CD1c-positive myeloid dendritic cell (primary cell): ENCODE measurements around the gene LYRM1.
"Not testable (repeated sequence)": the region's sequence is repeated elsewhere in the genome, so short reads cannot be mapped to it uniquely, and the experiment has no call there.

Experiments used
- DNase-seq: peaks from one replicate; pipeline ENCODE4 v3.0.0-alpha.2; 2016; ENCODE audit errors: extremely low spot score

LYRM1 gene

DNA sequence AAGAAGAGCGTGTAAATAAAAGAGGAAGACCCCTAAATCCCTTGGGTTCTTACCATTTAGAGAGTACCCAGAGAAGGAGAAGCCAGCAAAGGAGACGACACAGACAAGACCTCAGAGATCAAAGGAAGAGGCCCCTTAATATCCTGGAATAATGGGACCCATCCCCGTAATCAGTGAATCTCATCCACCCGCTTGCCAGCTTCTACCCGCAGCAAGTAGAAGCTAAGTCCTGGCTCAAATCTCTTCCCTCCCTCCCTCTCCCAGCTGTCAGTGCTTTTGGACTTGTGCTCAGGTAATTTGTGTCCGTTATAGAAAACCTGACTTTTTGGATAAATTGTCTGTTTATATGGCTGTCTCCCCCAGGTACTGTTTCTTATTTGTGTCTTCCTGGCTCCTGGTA lies 1.9 kb downstream of the LYRM1 start:
- no peak for DNase-seq

DNA sequence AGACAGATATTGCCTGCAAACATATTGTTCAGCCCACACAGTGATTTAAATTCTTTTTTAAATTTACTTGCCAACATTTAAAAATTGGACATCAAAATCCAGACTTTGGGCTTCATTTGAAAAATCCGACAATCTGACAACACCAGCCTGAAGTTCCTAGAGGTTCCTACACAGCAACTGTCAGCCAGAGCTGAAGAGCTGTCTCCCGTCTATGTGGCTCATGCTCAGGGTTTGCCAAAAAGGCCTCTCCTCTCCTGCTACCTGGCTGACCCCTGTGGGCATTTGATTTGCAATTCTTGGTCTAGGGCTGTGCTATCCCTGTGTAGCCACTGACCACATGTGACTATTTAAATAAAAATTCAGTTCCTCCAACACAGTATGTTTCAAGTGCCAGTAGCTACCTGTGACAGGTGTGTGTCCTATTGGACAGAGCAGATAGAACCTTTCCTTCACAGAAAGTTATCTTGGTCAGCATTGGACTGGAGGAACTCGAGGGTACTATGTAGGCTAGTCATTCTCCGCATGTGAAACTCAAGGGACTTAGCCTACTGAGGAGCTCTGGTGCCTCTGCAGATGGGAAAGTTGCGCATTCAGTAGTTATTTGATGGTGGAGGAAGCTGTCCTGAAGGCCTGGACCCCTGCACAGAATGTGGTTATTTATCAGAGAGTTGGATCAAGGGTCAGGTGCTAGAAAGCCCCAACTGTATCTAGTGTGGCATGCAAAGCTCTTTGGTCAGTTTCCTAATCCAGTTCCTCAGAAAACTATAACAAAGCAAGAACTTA lies 2.7 kb downstream of the LYRM1 start:
- DNase-seq = peak; percentile 87

DNA sequence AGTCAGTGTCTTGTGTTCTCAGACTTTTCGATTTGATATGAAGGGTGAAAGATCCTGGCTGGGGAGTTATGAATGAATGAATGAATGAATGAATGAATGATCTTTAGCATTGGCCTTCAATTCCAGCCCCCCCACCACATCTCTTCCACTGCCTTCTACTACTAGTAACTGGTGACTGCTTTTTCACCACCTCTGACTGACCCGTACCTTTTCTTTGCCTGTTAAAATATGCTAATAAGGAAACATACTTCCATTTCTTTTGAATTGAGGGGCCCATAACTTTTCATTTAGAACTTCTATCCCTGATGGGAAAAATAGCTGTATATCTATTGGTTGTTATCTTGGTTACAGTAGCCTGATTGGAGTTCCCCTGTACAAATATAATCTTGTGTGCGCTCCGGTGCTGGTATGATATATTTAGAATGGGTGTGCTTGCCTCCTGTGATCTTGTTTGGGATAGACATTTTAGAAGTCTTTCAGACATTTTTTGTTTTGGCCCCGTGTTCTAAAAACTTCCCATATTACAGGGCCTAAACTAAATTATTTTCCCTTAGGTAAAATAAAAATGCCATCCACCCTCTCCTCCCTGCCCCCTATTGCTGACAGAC lies 3.4 kb downstream of the LYRM1 start:
- no peak for DNase-seq

DNA sequence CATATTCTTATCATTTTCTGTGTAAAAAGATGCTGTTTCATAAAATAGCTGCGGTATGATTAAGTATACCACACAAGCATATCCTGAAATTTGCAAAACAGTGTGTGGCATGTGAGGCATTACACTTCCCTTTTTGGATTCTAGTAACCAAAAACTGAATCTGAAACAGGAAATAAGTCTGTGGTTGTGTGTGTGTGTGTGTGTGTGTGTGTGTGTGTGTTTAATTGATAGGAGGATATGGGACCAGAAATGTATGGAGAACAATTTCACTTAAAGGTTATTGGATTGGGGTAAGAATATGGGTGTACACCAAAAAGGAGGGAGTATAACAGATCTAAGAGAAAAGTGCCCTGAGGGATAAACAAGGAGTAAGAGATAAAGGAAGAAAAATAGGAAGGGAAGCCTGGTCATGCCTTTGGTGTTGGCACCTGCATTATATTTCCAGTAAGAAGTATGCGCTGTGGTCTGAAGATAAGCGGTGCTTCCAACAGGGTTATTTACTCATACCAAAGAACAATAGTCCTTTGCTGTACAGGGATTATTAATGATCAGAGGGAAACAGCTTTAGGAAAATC lies 4.0 kb downstream of the LYRM1 start:
- peak; percentile 92 for DNase-seq

DNA sequence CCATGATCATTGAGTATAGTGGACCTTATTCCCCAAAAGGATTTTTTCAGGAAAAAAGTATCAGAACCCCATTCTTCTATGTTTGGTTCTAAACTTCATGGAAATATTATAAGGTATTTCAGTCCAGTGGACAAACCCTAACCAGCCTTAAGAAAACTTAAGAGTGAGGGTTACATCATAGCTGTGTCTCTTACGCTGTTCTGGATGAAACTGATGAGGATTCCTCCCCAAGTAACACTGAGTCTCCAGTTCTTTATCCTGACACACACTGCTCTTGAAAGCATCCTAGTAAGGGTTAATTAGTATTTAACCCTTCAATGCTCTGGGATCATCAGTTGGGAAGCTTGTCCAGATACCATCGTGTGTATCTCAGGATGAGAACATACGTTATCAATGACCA lies 5.0 kb downstream of the LYRM1 start:
- DNase-seq = no peak

DNA sequence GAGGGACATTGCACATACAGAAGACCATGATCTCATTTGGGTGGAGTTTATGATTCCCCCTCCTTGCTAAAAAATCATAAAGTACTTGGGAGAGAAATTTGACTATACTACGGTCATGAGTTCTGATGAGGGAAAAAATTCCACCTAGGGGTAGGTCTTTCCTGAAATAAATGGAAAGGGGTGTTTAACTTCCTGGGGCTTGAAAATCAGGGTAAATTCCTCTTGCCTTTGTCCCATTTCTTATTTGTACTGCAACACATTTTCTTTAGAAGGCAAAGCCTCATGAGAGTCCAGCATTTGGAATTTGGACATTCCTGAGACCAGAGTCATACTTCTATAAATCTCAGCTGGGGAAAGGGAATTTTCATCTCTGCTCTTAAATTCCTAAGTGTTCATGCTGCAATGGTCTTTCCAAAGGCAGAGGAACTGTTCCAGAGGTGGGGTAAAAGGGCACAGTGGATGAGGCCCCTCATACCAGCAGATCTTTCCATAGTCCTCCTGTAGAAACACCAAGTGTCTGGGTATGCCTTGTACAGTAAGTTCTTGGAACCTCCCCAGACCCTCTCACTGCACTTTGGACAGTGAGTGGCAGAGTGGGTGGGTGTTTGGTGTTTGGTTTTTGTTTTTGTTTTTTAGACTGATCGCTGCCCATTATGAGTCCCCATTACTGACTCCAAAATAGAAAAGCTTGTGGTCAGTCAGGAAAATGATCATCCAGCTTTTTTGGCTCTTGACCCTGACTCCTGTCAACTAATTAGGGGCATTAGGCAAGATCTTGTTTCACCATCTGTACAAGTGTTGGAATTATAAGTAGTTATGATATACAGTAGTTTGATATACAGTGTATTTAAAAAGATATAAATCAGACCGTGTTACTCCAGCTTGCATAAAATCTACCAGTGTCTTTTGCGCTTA lies 6.0 kb downstream of the LYRM1 start:
- no peak for DNase-seq

DNA sequence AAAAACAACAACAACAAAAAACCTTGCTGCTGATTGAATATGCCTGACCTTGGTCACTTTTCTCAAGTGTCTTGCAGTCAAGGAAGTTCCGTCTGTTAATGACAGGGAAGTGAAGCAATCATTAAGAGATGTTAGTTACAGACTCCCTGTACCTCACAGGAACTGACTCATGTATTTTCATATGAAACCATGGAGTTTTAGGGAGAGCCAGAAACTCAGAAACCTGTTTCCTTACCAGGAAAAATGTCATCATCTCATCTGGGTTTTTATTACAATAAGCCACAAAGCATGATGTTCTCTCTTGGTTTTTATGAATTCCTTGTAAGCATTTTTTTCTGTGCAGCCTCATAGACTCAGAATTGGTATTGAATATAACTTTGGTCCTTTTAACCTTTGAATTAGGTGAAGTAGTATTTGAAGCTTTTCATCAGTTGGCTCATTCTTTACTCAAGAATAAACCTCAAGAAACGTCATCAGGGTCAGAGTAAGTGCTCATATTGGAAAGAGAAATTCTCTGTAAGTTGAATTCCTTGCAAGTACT lies 10.3 kb downstream of the LYRM1 start:
- DNase-seq = peak; percentile 92

DNA sequence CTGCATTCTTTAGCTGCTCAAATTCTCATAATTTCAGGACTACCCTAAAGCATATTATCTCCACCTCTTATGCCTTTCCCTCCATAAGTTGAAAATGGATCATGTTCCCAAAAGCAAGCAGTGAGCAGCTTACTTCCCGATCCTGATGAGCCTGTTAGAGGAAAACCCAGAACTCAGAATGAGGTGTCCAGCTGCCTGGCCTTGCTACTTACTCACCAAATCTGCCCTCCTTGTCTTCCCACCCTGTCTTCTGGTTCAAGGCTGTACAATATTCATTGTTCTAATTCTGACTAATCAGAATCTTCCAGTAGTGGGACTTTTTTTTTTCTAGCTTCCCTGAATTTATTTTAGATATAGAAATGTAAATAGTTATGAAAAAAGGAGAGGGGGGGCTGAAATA lies 10.8 kb downstream of the LYRM1 start:
- DNase-seq = peak; percentile 73

DNA sequence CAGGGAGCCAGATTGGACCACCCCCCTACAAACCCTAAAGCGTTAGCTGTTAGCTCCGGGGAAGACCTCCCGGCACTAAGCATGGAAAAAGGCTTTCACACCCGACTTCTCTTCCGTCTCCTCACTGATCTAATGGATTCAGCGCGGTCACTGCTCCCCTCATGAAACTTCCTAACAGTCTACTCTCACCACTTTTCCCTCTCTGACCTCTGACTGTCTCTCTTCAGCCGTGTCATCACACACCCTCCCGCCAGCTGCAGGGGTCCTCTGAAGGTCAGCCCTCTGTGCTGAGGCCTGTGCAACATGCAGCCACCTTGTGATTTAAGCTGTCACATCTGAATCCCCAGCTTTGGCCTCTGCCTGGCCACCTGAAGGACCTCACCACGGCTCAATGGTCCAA lies 15.7 kb downstream of the LYRM1 start:
- no peak for DNase-seq

DNA sequence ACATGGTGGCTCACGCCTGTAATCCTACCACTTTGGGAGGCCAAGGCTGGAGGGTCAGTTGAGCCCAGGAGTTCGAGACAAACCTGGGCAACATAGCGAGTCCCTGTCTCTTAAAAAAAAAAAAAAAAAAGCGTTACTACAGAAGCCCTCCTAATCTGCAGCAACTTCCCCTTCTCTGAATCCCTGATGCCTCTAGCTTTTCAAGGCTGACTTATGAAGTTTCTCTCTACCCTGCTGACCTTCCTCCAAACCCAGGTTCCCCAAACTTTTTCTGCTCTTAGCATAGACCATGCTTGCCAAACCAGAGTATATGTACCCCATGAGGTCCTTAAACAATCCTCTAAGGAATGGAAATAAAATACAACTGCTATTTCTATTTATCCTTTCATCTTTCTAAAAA lies 16.4 kb downstream of the LYRM1 start:
- DNase-seq = peak; percentile 74

DNA sequence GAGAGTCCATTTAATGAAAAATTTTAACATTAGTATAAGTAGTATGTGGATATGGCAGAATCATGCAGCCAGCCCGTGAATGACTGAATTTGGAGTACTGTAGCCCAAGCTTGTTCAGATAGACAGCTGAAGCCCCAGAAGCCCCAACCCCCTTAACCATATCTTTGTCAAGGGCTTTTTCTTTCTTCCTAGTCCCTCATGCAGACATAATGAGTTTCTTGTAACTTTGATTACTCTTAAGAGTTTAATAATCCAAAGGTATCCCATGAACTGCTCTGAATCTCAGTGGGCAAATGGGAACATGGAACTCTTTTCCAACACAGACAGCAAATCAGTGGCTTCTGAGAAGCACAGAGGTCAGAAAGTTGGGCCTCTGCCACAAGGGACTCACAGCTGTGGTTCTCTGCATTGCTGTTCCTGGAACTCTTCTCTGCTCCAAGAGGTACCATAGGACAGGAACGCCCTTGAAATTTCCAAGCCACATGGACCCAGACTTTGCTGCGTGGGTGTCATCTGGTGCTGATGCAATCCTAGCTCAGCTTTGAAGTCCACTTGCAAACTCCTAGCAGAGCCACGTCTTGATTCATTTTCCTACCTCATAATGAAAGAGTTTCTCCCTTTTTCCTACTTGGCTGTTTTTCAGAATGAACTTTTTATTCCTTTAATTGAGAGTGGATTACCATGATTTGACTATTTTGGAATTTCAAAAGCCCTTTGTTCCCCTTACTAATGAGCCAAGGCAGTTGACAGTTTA lies 18.1 kb downstream of the LYRM1 start:
- peak; percentile 87 for DNase-seq

DNA sequence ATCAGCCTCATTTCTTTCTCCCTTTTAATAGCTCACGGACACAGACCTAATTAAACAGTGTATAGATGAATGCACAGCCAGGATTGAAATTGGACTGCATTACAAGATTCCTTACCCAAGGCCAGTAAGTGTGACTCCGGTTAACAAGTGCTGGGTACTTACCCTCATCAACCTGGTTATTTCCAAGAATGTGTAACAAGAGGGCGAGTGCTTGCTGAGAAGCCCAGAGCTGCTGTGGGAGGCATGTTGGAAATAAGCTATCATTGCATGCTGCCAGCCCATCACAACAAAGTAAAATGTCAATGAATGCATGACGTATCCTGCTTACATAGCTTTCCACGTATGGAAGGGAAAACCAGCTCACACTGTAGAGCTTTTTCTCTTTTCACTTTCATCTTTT lies 19.5 kb downstream of the LYRM1 start:
- no peak for DNase-seq

DNA sequence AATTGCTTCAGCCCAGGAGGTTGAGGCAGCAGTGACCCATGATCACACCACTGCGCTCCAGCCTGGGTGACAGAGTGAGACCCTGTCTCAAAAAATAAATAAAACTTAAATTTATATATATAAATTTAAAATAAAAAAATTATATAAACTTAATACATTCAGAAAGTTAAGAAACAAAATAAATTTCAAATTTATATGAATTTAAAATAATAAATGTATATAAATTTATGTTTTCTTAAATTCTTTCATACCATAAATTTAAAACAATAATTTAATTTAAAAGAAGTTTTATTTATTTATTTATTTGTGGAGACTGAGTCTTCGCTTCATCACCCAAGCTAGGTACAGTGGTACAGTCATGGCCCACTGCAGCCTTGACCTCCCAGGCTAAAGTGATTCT lies 20.2 kb downstream of the LYRM1 start:
- DNase-seq = no peak

DNA sequence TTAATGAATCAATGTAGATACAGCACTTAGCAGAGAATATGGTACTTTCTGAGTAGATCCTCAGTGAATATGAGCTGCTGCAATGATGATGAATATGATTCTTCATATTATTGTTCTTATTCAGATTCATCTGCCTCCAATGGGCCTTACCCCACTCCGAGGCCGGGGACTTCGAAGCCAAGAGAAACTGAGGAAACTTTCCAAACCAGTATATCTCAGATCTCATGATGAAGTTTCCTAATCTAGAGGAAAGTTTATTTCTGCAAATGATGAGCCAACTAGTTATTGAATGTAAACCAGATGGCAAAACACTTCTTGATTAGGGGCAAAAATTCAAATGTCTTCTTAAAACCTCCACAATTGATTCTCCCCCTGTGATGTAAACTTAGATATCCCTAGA lies 23.3 kb downstream of the LYRM1 start:
- no peak for DNase-seq

DNA sequence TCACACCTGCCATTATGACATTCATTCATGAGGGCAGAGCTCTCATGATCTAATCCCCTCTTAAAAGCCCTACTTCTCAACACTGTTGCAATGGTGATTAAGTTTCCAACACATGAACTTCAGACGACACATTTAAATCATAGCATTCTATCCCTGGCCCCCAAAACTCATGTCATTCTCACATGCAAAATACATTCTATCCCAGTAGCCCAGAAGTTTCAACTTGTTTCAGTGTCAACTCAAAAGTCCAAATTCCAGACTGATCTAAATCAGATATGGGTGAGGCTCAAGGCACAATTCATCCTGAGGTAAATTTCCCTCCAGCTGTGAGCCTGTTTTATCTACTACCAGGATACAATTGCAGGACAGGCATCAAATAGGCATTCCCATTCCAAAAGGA lies 25.2 kb downstream of the LYRM1 start:
- no peak for DNase-seq

DNA sequence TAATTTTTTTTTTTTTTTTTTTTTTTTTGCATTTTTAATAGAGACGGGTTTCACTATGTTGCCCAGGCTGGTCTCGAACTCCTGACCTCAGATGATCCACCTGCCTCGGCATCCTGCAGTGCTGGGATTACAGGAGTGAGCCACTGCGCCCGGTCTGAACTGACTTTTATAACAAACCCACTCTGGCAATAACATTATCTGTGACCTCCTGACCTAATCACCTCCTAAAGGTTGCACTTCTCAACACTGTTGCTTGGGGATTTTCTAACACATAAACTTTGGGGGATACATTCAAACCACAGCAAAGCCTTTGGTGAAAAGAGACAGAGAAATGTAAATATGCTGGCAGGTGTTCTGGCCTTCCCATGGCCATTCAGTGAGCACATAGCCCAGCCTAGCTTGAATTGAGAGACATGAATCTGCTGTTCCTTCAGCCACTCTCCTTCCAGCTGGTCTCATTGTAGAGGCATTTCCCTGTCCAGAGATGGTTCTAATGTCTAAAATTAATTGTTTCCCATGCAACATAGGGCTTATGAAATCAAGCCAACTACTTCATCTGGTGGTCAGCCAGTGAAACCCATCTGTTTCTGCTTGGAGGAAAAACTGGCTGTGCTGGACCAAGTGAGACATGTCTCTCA lies 28.3 kb downstream of the LYRM1 start:
- DNase-seq = no peak

DNA sequence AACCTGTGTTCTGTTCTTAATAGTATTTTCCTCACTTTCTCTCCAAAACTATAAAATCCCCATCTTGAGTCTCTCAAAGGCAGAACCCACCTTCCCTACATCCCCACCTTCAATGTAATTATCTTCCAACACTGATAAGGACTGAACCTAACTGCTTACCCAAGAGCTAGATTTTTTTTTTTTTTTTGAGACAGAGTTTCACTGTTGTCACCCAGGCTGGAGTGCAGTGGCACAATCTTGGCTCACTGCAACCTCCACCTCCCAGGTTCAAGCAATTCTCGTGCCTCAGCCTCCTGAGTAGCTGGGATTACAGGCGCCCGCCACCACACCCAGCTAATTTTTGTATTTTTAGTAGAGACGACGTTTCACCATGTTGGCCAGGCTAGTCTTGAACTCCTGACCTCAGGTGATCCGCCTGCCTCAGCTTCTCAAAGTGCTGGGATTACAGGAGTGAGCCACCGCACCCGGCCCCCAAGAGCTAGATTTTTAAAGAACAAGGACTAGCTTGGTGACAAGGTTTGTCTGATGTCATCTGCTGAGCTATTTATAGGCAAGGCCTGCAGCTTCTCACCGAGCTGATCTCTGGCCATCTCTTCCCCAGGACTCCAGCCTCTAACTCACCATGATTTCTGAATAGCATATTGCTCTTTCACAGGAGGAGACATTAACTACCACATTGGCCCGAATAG lies 29.2 kb downstream of the LYRM1 start:
- DNase-seq = not testable (repeated sequence)

DNA sequence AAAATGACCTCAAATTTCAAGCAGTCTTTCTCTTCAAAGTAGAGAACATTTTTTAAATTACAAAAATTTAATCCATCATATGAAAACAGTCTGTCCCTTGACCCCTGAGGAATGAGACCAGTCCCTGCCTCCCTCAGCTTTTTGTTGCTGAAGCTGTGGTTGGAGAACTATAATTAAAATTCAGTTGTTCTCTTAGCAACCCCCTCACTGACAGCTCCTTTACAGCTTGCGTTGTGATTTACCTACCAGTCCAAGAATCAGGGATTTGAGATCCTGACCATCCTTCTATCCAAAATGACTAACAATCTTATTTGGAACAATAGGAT lies 29.8 kb downstream of the LYRM1 start:
- no peak for DNase-seq

DNA sequence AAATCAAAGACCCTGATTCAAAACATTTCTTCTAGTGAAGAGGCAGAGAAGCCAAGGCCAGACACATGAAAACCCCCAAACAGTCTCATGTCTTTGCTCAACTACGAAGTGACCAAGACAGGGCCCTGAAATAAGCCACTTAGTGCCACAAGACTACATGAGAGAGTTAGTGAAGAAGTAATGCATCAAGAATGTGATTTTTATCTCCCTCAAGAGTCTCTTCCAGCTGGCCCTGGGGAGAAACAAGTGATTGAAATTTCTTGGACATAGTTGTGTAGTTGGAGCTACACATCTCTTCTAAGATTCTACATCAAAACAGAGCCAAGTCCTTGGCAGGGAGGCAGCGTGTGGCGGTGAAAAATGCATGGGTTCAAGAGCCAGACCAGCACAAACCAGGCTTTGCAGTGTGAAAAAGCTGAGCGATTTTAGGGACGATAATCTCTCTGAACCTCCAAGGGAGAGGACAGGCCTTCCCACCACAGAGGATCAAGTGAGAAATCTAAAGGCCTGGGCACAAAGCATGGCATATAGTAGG lies 30.6 kb downstream of the LYRM1 start:
- DNase-seq = no peak

DNA sequence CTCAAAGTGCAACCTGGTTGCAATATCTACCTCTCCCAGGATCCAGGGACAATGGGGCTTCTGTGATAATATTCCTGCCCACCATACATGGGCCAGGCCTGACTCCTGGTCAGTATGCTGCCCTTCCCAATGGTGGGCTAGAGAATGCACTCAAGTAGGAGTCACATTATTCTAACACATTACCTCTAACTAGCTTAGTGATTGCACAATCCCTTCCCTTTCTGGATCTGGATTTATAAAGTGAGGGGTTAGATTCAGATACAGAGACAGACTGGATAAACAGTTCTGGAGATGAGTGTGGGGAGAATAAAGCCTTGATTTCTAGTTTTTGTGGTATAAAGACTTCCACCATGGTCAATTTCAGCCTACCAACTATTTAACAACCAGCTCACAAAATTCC lies 33.0 kb downstream of the LYRM1 start:
- DNase-seq = no peak
